Adipocyte (in vitro differentiated cells): Measurements from ENCODE around the gene KRTAP17-1.

Experiments
- DNase-seq: peaks from one replicate; pipeline ENCODE4 v3.0.0-alpha.2; 2015; ENCODE audit warnings: low read depth
- H3K27me3 ChIP-seq: replicated peaks from 2 replicates; pipeline ENCODE4 v1.7.0; 2013; ENCODE audit warnings: mild to moderate bottlenecking, low read length, moderate library complexity; ENCODE audit not compliant: control insufficient read depth, insufficient read depth
- H3K36me3 ChIP-seq: 2 replicates; pipeline ENCODE4 v1.7.0; 2013; ENCODE audit warnings: low read length, mild to moderate bottlenecking, moderate library complexity; ENCODE audit not compliant: control insufficient read depth, insufficient read depth, severe bottlenecking
- H3K4me1 ChIP-seq: 2 replicates; pipeline ENCODE4 v1.7.0; 2013; ENCODE audit warnings: mild to moderate bottlenecking, low read length, moderate library complexity; ENCODE audit not compliant: control insufficient read depth, insufficient read depth
- H3K4me3 ChIP-seq: 2 replicates; pipeline ENCODE4 v1.7.0; 2013; ENCODE audit warnings: mild to moderate bottlenecking, low read length, moderate library complexity
- H3K9ac ChIP-seq: 2 replicates; pipeline ENCODE4 v1.7.0; 2013; ENCODE audit warnings: mild to moderate bottlenecking, low read length, moderate library complexity
- H3K9me3 ChIP-seq: 2 replicates; pipeline ENCODE4 v1.7.0; 2013; ENCODE audit warnings: mild to moderate bottlenecking, low read length, moderate library complexity; ENCODE audit not compliant: control insufficient read depth

Gene KRTAP17-1

DNA sequence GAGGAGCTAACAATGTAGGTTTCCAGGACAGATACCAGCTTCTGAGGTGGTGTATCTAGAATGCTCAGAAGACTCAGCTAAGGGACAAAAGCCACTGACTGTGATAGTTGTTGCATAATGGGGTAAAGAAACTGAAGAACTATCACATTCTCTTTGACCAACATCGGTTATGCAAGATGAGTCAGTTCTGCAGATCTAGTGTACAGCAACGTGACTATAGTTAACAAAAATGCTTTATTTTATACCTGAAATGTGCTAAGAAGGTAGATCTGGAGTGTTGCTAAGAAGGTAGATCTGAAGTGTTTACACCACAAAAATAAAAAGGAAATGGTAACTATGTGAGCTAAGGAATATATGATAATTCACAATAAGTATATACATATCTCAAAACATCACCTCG, 47.8 kb downstream of the KRTAP17-1 start:
- no peaks in the 10 kb centered on the region for H3K4me1 ChIP-seq
- peaks cover 7% of the 10 kb centered on the region for H3K27me3 ChIP-seq
- no peak for DNase-seq
- H3K4me3 ChIP-seq = no peak overlapping the region
- H3K9me3 ChIP-seq = no peaks in the 10 kb centered on the region
- H3K9ac ChIP-seq = no peak overlapping the region
- H3K36me3 ChIP-seq = no peaks in the 10 kb centered on the region

DNA sequence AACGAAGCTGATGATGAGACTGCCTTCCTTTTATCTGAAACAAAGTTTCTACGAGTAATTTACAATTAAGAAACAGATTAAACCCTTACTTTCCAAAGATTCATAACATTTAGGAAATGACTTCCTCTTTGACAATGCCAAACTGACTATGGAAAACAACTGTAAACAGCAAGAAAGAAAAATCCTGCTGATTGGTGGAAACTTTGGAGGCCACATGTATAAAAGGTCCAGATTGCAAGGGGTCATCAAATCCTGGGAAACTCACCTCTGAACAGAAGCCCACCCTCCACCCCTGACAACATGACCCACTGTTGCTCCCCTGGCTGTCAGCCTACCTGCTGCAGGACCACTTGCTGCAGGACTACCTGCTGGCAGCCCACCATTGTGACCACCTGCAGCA, 50.4 kb downstream of the KRTAP17-1 start, which contains the start of gene KRTAP9-6:
Gene KRTAP9-6 (plus strand): TSS at position 301 of the 400 bp plus-strand sequence. CDS start 0 bp downstream, at position 301.
- H3K4me3 ChIP-seq = no peak within 1 kb of the TSS

More for the DNA sequence above, 50.4 kb downstream of the KRTAP17-1 start, which contains the start of gene KRTAP9-6:
- DNase-seq = no peak
- Histone ChIP-seq H3K36me3 (no peaks in the 10 kb centered on the region), H3K27me3 (peaks cover 10% of the 10 kb centered on the region), H3K9me3 (no peaks in the 10 kb centered on the region), H3K9ac (no peak within 1 kb of the TSS), H3K4me1 (no peaks in the 10 kb centered on the region)
